Ishikawa (cell line): ENCODE results near the gene KRT84.

Experiments
- CEBPB ChIP-seq: IDR thresholded peaks from 2 replicates; pipeline ENCODE4 v1.6.1; 2012
- CREB1 ChIP-seq: IDR thresholded peaks from 2 replicates; pipeline ENCODE4 v1.6.1; 2012; ENCODE audit warnings: low read depth
- EGR1 ChIP-seq: IDR thresholded peaks from 2 replicates; pipeline ENCODE4 v1.6.1; 2012
- EP300 ChIP-seq: IDR thresholded peaks from 2 replicates; pipeline ENCODE4 v1.6.1; 2012; ENCODE audit warnings: borderline replicate concordance
- FOXM1 ChIP-seq: IDR thresholded peaks from 2 replicates; pipeline ENCODE4 v1.6.1; 2012; ENCODE audit warnings: low read depth, borderline replicate concordance
- MAX ChIP-seq: IDR thresholded peaks from 2 replicates; pipeline ENCODE4 v1.6.1; 2012
- NFIC ChIP-seq: IDR thresholded peaks from 2 replicates; pipeline ENCODE4 v1.6.1; 2012
- RAD21 ChIP-seq: IDR thresholded peaks from 2 replicates; pipeline ENCODE4 v1.6.1; 2012; ENCODE audit warnings: low read depth
- TAF1 ChIP-seq: IDR thresholded peaks from 2 replicates; pipeline ENCODE4 v1.6.1; 2012; ENCODE audit warnings: low read depth, mild to moderate bottlenecking
- TCF12 ChIP-seq: IDR thresholded peaks from 2 replicates; pipeline ENCODE4 v1.6.1; 2012; ENCODE audit warnings: low read depth
- TEAD4 ChIP-seq: IDR thresholded peaks from 2 replicates; pipeline ENCODE4 v1.6.1; 2012
- YY1 ChIP-seq: IDR thresholded peaks from 2 replicates; pipeline ENCODE4 v1.6.1; 2012; ENCODE audit warnings: low read depth
- ZBTB7A ChIP-seq: IDR thresholded peaks from 2 replicates; pipeline ENCODE4 v1.6.1; 2012; ENCODE audit warnings: low read depth
- TF ChIP-seq, protein P1 (sequence below): IDR thresholded peaks from 2 replicates; pipeline ENCODE4 v1.6.1; 2012; ENCODE audit warnings: low read depth, mild to moderate bottlenecking
- TF ChIP-seq, protein P2 (sequence below): IDR thresholded peaks from 2 replicates; pipeline ENCODE4 v1.6.1; 2012

The KRT84 gene

GRCh38 chr12:52342781-52343490 is 42.5 kb downstream of the KRT84 start:
- TF ChIP-seq TCF12 = no peak

GRCh38 chr12:52341066-52341580 is 44.3 kb downstream of the KRT84 start:
- TF ChIP-seq CEBPB (no peak), MAX (no peak), TCF12 (no peak), TAF1 (no peak), FOXM1 (no peak), CREB1 (no peak), TEAD4 (no peak), EP300 (no peak), YY1 (no peak), EGR1 (no peak), ZBTB7A (no peak)
- TF ChIP-seq, protein P1, sequence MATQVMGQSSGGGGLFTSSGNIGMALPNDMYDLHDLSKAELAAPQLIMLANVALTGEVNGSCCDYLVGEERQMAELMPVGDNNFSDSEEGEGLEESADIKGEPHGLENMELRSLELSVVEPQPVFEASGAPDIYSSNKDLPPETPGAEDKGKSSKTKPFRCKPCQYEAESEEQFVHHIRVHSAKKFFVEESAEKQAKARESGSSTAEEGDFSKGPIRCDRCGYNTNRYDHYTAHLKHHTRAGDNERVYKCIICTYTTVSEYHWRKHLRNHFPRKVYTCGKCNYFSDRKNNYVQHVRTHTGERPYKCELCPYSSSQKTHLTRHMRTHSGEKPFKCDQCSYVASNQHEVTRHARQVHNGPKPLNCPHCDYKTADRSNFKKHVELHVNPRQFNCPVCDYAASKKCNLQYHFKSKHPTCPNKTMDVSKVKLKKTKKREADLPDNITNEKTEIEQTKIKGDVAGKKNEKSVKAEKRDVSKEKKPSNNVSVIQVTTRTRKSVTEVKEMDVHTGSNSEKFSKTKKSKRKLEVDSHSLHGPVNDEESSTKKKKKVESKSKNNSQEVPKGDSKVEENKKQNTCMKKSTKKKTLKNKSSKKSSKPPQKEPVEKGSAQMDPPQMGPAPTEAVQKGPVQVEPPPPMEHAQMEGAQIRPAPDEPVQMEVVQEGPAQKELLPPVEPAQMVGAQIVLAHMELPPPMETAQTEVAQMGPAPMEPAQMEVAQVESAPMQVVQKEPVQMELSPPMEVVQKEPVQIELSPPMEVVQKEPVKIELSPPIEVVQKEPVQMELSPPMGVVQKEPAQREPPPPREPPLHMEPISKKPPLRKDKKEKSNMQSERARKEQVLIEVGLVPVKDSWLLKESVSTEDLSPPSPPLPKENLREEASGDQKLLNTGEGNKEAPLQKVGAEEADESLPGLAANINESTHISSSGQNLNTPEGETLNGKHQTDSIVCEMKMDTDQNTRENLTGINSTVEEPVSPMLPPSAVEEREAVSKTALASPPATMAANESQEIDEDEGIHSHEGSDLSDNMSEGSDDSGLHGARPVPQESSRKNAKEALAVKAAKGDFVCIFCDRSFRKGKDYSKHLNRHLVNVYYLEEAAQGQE = no peak
- TF ChIP-seq, protein P2, sequence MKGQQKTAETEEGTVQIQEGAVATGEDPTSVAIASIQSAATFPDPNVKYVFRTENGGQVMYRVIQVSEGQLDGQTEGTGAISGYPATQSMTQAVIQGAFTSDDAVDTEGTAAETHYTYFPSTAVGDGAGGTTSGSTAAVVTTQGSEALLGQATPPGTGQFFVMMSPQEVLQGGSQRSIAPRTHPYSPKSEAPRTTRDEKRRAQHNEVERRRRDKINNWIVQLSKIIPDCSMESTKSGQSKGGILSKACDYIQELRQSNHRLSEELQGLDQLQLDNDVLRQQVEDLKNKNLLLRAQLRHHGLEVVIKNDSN = no peak

DNA sequence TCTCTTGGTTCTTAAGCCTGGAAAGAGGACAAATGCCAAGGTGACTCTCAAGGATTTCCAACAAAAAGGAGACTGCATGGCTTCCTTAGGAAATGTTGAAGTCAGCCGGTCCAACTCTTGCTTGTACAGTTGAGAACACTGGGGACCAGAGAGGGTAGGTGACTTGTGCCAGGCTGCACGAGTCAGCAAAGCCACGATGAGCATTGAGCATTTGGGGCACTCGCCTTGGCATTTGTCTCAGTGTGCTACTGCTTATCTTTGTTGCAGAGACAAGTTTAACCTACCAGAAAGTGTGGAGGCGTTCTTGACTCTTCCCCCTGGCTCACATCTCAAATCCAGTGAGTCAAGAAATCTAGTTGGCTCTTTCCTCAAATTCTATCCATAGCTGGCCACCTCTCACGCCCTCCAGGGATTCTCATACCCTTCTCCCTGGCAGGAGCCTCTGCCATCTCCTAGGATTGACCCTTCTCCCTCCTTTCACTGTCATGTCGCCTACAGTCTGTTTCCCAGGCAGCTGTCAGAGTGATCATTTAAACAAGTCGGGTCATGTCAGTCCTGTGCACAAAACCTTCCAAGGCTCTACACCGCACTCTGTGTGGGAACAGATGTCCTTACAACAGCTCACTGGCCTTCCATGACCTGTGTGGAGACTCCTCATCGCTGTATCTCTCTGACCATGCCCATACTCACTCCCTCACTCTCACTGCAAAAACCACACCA is 47.1 kb downstream of the KRT84 start:
- no peak for TF ChIP-seq FOXM1
- no peak for TF ChIP-seq TAF1
- TF ChIP-seq, protein P2 = no peak
- TF ChIP-seq, protein P1 = no peak
- no peak for TF ChIP-seq TEAD4
- TF ChIP-seq NFIC = no peak
- no peak for TF ChIP-seq TCF12
- no peak for TF ChIP-seq EGR1
- no peak for TF ChIP-seq RAD21
- TF ChIP-seq YY1 = no peak

DNA sequence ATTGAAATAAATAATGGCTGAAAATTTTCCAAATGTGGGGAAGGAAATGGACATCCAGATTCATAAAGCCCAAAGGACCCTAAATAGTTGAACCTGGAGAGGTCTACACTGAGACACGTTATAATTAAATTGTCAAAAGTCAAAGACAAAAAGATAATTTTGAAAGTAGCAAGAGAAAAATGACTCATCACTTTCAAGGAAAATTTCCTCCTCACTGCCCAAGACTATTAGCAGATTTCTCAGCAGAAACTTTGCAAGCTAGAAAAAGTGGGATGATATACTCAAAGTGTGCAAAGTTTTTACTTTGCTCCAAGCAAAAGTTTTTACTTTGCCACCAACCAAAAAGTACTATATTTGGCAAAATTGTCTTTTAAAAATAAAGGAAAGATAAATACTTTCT is 48.4 kb downstream of the KRT84 start:
- TF ChIP-seq YY1 = no peak
- no peak for TF ChIP-seq MAX
- no peak for TF ChIP-seq CREB1
- no peak for TF ChIP-seq CEBPB
- TF ChIP-seq ZBTB7A = no peak
- no peak for TF ChIP-seq FOXM1
- TF ChIP-seq EGR1 = no peak
- no peak for TF ChIP-seq RAD21
- TF ChIP-seq TEAD4 = no peak
- TF ChIP-seq, protein P2 = no peak
- TF ChIP-seq EP300 = no peak
- no peak for TF ChIP-seq NFIC

GRCh38 chr12:52336641-52337040 is 48.8 kb downstream of the KRT84 start:
- TF ChIP-seq YY1 (no peak), CREB1 (no peak), EGR1 (no peak), EP300 (no peak), TCF12 (no peak), NFIC (no peak), CEBPB (no peak), RAD21 (no peak), TAF1 (no peak)
